ENCODE measurements around the gene CPA2.

CPA2 gene

DNA sequence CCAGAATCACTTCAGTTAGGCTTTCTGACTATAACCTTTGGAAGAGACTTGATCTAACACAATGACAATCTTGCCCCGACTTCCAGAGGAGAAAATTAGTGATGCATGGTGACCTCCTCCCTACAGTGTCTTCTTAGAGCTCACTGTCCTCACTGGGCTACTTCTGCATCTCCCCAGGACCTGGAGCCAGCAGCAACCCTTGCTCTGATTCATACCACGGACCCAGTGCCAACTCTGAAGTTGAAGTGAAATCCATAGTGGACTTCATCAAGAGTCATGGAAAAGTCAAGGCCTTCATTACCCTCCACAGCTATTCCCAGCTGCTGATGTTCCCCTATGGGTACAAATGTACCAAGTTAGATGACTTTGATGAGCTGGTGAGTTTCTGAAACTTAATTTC is 12.6 kb downstream of the CPA2 start:
- H3K27ac ChIP-seq (ENCODE audit: low read depth, low read length): no peak overlapping the region
- H3K4me2 ChIP-seq (ENCODE audit: low read depth, low read length, poor library complexity, severe bottlenecking): no peak overlapping the region

DNA sequence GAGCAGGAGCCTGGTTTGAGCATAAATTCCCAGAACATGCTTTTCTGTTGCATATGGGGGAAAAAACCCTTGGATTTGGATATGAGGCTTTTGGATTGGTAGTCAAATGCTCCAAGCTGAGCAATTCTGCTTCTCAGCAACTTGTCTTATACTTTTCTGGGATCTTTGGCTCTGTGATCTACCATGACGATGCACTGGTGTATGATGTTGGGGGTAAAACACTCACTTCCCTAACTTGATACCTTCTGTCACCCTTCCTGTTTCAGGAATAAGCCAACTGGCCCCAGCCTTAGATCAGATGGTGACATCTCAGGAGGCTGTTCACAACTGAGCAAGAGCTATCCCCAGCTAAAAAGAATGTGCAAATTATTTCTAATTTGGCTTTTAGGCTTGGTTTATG is 13.2 kb downstream of the CPA2 start:
- Histone ChIP-seq H3K79me2 (ENCODE audit: insufficient read depth, low read length) (no peaks in the 10 kb centered on the region), H3K27me3 (ENCODE audit: low read length) (no peaks in the 10 kb centered on the region), H3K9ac (ENCODE audit: low read length) (no peak overlapping the region), H3K27ac (ENCODE audit: low read depth, low read length) (no peak overlapping the region), H4K20me1 (ENCODE audit: low read depth, low read length) (no peaks in the 10 kb centered on the region), H3K36me3 (ENCODE audit: low read length) (no peaks in the 10 kb centered on the region), H3K9me2 (replicated peaks; ENCODE audit: insufficient read depth, low read length) (no peaks in the 10 kb centered on the region), H3K9me3 (ENCODE audit: insufficient read depth, low read length) (no peaks in the 10 kb centered on the region), H3F3A (ENCODE audit: insufficient read depth) (no peaks in the 10 kb centered on the region), H3K4me2 (ENCODE audit: low read depth, low read length, poor library complexity, severe bottlenecking) (no peak overlapping the region), H2AFZ (ENCODE audit: low read depth, low read length, severe bottlenecking) (no peak overlapping the region), H3K4me3 (ENCODE audit: insufficient read depth, low read length, poor library complexity, severe bottlenecking) (no peak overlapping the region)
- TF ChIP-seq, protein P1, sequence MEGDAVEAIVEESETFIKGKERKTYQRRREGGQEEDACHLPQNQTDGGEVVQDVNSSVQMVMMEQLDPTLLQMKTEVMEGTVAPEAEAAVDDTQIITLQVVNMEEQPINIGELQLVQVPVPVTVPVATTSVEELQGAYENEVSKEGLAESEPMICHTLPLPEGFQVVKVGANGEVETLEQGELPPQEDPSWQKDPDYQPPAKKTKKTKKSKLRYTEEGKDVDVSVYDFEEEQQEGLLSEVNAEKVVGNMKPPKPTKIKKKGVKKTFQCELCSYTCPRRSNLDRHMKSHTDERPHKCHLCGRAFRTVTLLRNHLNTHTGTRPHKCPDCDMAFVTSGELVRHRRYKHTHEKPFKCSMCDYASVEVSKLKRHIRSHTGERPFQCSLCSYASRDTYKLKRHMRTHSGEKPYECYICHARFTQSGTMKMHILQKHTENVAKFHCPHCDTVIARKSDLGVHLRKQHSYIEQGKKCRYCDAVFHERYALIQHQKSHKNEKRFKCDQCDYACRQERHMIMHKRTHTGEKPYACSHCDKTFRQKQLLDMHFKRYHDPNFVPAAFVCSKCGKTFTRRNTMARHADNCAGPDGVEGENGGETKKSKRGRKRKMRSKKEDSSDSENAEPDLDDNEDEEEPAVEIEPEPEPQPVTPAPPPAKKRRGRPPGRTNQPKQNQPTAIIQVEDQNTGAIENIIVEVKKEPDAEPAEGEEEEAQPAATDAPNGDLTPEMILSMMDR (IDR thresholded peaks at IDR 0.05; ENCODE audit: insufficient read depth, low read length, poor library complexity, severe bottlenecking): no peak
- no peak for TF ChIP-seq EZH2phosphoT487 (conservative IDR thresholded peaks at IDR 0.05; ENCODE audit: low read length)

More for the DNA sequence above, 12.6 kb downstream of the CPA2 start:
- no peaks in the 10 kb centered on the region for H3F3A ChIP-seq (ENCODE audit: insufficient read depth)
- H3K36me3 ChIP-seq (ENCODE audit: low read length): no peaks in the 10 kb centered on the region
- H3K9me3 ChIP-seq (ENCODE audit: insufficient read depth, low read length): no peaks in the 10 kb centered on the region
- H4K20me1 ChIP-seq (ENCODE audit: low read depth, low read length): no peaks in the 10 kb centered on the region
- no peaks in the 10 kb centered on the region for H3K27me3 ChIP-seq (ENCODE audit: low read length)
- no peak overlapping the region for H3K4me3 ChIP-seq (ENCODE audit: insufficient read depth, low read length, poor library complexity, severe bottlenecking)
- no peak overlapping the region for H2AFZ ChIP-seq (ENCODE audit: low read depth, low read length, severe bottlenecking)
- H3K79me2 ChIP-seq (ENCODE audit: insufficient read depth, low read length): no peaks in the 10 kb centered on the region
- no peak overlapping the region for H3K9ac ChIP-seq (ENCODE audit: low read length)
- H3K9me2 ChIP-seq (replicated peaks; ENCODE audit: insufficient read depth, low read length): no peaks in the 10 kb centered on the region
- TF ChIP-seq, protein P1 (IDR thresholded peaks at IDR 0.05; ENCODE audit: insufficient read depth, low read length, poor library complexity, severe bottlenecking): no peak
- TF ChIP-seq EZH2phosphoT487 (conservative IDR thresholded peaks at IDR 0.05; ENCODE audit: low read length): no peak

DNA sequence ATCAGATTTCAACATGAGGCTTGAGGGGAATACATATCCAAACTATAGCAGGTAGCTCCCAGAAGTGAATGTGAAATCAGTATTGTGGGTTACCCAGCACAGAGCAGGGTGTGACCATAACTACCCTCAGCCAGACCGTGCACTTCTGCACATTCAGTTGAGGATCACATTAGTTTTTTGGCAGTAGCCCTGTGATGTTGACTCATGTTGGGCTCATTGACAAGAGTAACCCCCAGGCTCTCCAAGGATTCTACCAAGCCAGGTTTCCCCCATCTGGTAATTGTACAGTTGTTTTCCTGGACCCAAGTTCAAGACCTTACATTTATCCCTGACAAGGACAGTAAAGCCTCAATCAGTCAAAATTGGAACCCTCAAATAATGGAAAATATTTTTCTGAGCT is 14.6 kb downstream of the CPA2 start:
- H3K27me3 ChIP-seq (ENCODE audit: low read length): no peaks in the 10 kb centered on the region
- H3F3A ChIP-seq (ENCODE audit: insufficient read depth): no peaks in the 10 kb centered on the region
- no peaks in the 10 kb centered on the region for H3K36me3 ChIP-seq (ENCODE audit: low read length)
- TF ChIP-seq, protein P1 (IDR thresholded peaks at IDR 0.05; ENCODE audit: insufficient read depth, low read length, poor library complexity, severe bottlenecking): no peak
- no peak for TF ChIP-seq EZH2phosphoT487 (conservative IDR thresholded peaks at IDR 0.05; ENCODE audit: low read length)
- H3K9ac ChIP-seq (ENCODE audit: low read length): no peak overlapping the region
- H3K79me2 ChIP-seq (ENCODE audit: insufficient read depth, low read length): no peaks in the 10 kb centered on the region
- no peak overlapping the region for H3K27ac ChIP-seq (ENCODE audit: low read depth, low read length)
- H3K4me2 ChIP-seq (ENCODE audit: low read depth, low read length, poor library complexity, severe bottlenecking): no peak overlapping the region
- no peak overlapping the region for H3K4me3 ChIP-seq (ENCODE audit: insufficient read depth, low read length, poor library complexity, severe bottlenecking)
- no peaks in the 10 kb centered on the region for H3K9me2 ChIP-seq (replicated peaks; ENCODE audit: insufficient read depth, low read length)
- no peaks in the 10 kb centered on the region for H3K9me3 ChIP-seq (ENCODE audit: insufficient read depth, low read length)
- H2AFZ ChIP-seq (ENCODE audit: low read depth, low read length, severe bottlenecking): no peak overlapping the region
- no peaks in the 10 kb centered on the region for H4K20me1 ChIP-seq (ENCODE audit: low read depth, low read length)
